ENCODE data around the gene SRGAP2.
"Not testable (repeated sequence)": the region's sequence is repeated elsewhere in the genome, so short reads cannot be mapped to it uniquely, and the experiment has no call there.

Gene SRGAP2

GRCh38 chr1:206205569-206205968 is 2.2 kb downstream of the SRGAP2 start:
- DNase-seq (ENCODE audit: low spot score): not testable (repeated sequence)

GRCh38 chr1:206210802-206211201 is 7.5 kb downstream of the SRGAP2 start:
- not testable (repeated sequence) for DNase-seq (ENCODE audit: low spot score)

- not testable (repeated sequence) for DNase-seq (ENCODE audit: low spot score)
These were observed 12.5 kb downstream of the SRGAP2 start for GRCh38 chr1:206215600-206216392.

- DNase-seq (ENCODE audit: low spot score): not testable (repeated sequence)
These were observed 14.9 kb downstream of the SRGAP2 start for GRCh38 chr1:206218285-206218684.

- DNase-seq (ENCODE audit: low spot score): not testable (repeated sequence)
These were observed 15.4 kb downstream of the SRGAP2 start for GRCh38 chr1:206218765-206219164.

- not testable (repeated sequence) for DNase-seq (ENCODE audit: low spot score)
These were observed 16.4 kb downstream of the SRGAP2 start for GRCh38 chr1:206219514-206220331.

- not testable (repeated sequence) for DNase-seq (ENCODE audit: low spot score)
These were observed 17.1 kb downstream of the SRGAP2 start for GRCh38 chr1:206220332-206221000.

- not testable (repeated sequence) for DNase-seq (ENCODE audit: low spot score)
These were observed 18.2 kb downstream of the SRGAP2 start for GRCh38 chr1:206221585-206221984.

GRCh38 chr1:206224190-206224776 is 20.9 kb downstream of the SRGAP2 start:
- not testable (repeated sequence) for DNase-seq (ENCODE audit: low spot score)

GRCh38 chr1:206225386-206225785 is 22.0 kb downstream of the SRGAP2 start:
- not testable (repeated sequence) for DNase-seq (ENCODE audit: low spot score)

- DNase-seq (ENCODE audit: low spot score): not testable (repeated sequence)
These were observed 23.5 kb downstream of the SRGAP2 start for GRCh38 chr1:206226886-206227285.

GRCh38 chr1:206229286-206229685 is 25.9 kb downstream of the SRGAP2 start:
- not testable (repeated sequence) for DNase-seq (ENCODE audit: low spot score)

GRCh38 chr1:206231989-206232388 is 28.6 kb downstream of the SRGAP2 start:
- DNase-seq (ENCODE audit: low spot score): not testable (repeated sequence)

GRCh38 chr1:206232970-206233645 is 29.8 kb downstream of the SRGAP2 start:
- not testable (repeated sequence) for DNase-seq (ENCODE audit: low spot score)

- DNase-seq (ENCODE audit: low spot score): not testable (repeated sequence)
These were observed 31.0 kb downstream of the SRGAP2 start for GRCh38 chr1:206234189-206234916.

GRCh38 chr1:206235190-206235589 is 31.8 kb downstream of the SRGAP2 start:
- DNase-seq (ENCODE audit: low spot score): not testable (repeated sequence)

- DNase-seq (ENCODE audit: low spot score): not testable (repeated sequence)
These were observed 36.9 kb downstream of the SRGAP2 start for GRCh38 chr1:206240288-206240687.

- DNase-seq (ENCODE audit: low spot score): not testable (repeated sequence)
These were observed 40.0 kb downstream of the SRGAP2 start for GRCh38 chr1:206243335-206243734.

- DNase-seq (ENCODE audit: low spot score): not testable (repeated sequence)
These were observed 42.1 kb downstream of the SRGAP2 start for GRCh38 chr1:206245479-206245878.

- not testable (repeated sequence) for DNase-seq (ENCODE audit: low spot score)
These were observed 43.0 kb downstream of the SRGAP2 start for GRCh38 chr1:206246129-206246886.
